ENCODE data around the gene MED26. TPM values are rescaled to one million over a fixed set of nuclear protein-coding genes. Genes with fewer than 3 reads are reported as not detected.

MED26 gene
- total and polyA plus RNA-seq, 2 of the 8 experiments (the other 6 are each of a cell fraction or from before 2014, with no cell fraction given), result 5.3 to 10.7 TPM

- 89% methylated on average over 3 of the region's 3 CpGs; no CpG with 5 or more reads in 1 of the 2 experiments for WGBS, 2 experiments (ENCODE audit: extremely low coverage in 1 of 2, insufficient coverage in 1 of 2, insufficient read length in 1 of 2, insufficient replicate concordance in 2 of 2, low coverage in 1 of 2, low lambda C conversion rate in 2 of 2, missing lambda C conversion rate in 1 of 2)
- TF ChIP-seq BRCA1 (IDR thresholded peaks at IDR 0.05; ENCODE audit: low read depth, low read length), result no peak
- no peak for TF ChIP-seq MAFK (IDR thresholded peaks at IDR 0.05; ENCODE audit: low read depth, low read length)
- TF ChIP-seq SP4 (IDR thresholded peaks at IDR 0.05; ENCODE audit: low read length), result no peak
- no peak for TF ChIP-seq TBP (IDR thresholded peaks at IDR 0.05; ENCODE audit: low read depth, low read length)
- TF ChIP-seq, protein P1, sequence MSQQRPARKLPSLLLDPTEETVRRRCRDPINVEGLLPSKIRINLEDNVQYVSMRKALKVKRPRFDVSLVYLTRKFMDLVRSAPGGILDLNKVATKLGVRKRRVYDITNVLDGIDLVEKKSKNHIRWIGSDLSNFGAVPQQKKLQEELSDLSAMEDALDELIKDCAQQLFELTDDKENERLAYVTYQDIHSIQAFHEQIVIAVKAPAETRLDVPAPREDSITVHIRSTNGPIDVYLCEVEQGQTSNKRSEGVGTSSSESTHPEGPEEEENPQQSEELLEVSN (IDR thresholded peaks at IDR 0.05), result no peak
- no peak for TF ChIP-seq JUND (IDR thresholded peaks at IDR 0.05; ENCODE audit: low read length)
- TF ChIP-seq HDAC6 (IDR thresholded peaks at IDR 0.05; ENCODE audit: low read depth, low read length), result no peak
- no peak for TF ChIP-seq RBBP5 (IDR thresholded peaks at IDR 0.05; ENCODE audit: borderline replicate concordance, low read depth, low read length)
- no peak for TF ChIP-seq EP300 (IDR thresholded peaks at IDR 0.05; ENCODE audit: borderline replicate concordance in 1 of 2, low read depth in 2 of 2, low read length in 2 of 2)
- TF ChIP-seq, protein P2, sequence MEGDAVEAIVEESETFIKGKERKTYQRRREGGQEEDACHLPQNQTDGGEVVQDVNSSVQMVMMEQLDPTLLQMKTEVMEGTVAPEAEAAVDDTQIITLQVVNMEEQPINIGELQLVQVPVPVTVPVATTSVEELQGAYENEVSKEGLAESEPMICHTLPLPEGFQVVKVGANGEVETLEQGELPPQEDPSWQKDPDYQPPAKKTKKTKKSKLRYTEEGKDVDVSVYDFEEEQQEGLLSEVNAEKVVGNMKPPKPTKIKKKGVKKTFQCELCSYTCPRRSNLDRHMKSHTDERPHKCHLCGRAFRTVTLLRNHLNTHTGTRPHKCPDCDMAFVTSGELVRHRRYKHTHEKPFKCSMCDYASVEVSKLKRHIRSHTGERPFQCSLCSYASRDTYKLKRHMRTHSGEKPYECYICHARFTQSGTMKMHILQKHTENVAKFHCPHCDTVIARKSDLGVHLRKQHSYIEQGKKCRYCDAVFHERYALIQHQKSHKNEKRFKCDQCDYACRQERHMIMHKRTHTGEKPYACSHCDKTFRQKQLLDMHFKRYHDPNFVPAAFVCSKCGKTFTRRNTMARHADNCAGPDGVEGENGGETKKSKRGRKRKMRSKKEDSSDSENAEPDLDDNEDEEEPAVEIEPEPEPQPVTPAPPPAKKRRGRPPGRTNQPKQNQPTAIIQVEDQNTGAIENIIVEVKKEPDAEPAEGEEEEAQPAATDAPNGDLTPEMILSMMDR (IDR thresholded peaks at IDR 0.05; ENCODE audit: control extremely low read depth in 1 of 3, insufficient read depth in 1 of 3, low read depth in 1 of 3, low read length in 3 of 3), result no peak
- no peak for TF ChIP-seq BCL11A (IDR thresholded peaks at IDR 0.05; ENCODE audit: low read depth in 2 of 2, low read length in 2 of 2)
Measured at GRCh38 chr19:16673231-16673630, 45.2 kb upstream of the MED26 start.

More at GRCh38 chr19:16673231-16673630, 45.2 kb upstream of the MED26 start:
- H3K27ac ChIP-seq (ENCODE audit: low read depth, low read length), result no peak overlapping the region
- H4K8ac ChIP-seq (ENCODE audit: extremely low read depth, insufficient read depth, low read length), result no peak overlapping the region
- no peaks in the 10 kb centered on the region for H3K79me2 ChIP-seq (ENCODE audit: control insufficient read depth in 1 of 2, insufficient read depth in 2 of 2, low read length in 2 of 2)
- H3K23me2 ChIP-seq (ENCODE audit: low read depth, low read length), result no peaks in the 10 kb centered on the region
- H3K79me1 ChIP-seq (ENCODE audit: low read depth, low read length), result no peaks in the 10 kb centered on the region
- H2AFZ ChIP-seq (ENCODE audit: low read length), result no peak overlapping the region
- no peak overlapping the region for H4K5ac ChIP-seq (ENCODE audit: insufficient read length, low read depth, low read length)
- no peak overlapping the region for H3K14ac ChIP-seq (ENCODE audit: insufficient read length)
- no peak overlapping the region for H2BK5ac ChIP-seq (ENCODE audit: low read depth, low read length)
- no peak for FAIRE-seq
- H3K9me3 ChIP-seq (ENCODE audit: insufficient read depth in 2 of 2, low read depth in 1 of 2, low read length in 1 of 2), result no peaks in the 10 kb centered on the region
- no peak overlapping the region for H2BK20ac ChIP-seq (ENCODE audit: low read length)
- no peaks in the 10 kb centered on the region for H3K4me1 ChIP-seq (replicated peaks in 1 of 4; ENCODE audit: control insufficient read depth in 3 of 4, insufficient read depth in 4 of 4, low read length in 3 of 4)
- no peak overlapping the region for H3K4ac ChIP-seq (replicated peaks; ENCODE audit: insufficient read length, low read depth, low read length)
- H2AK5ac ChIP-seq (ENCODE audit: low read depth, low read length), result no peak overlapping the region
- no peaks in the 10 kb centered on the region for H4K20me1 ChIP-seq (replicated peaks in 1 of 2; ENCODE audit: control insufficient read depth in 1 of 2, insufficient read depth in 2 of 2, low read length in 2 of 2)
- no peak overlapping the region for H2BK15ac ChIP-seq (ENCODE audit: low read length)
- no peak overlapping the region for H3K18ac ChIP-seq (ENCODE audit: extremely low read depth, low read length)
- ChIA-PET CTCF (ENCODE audit: partially characterized antibody) (interaction anchor here (0.9 to 1.4 kb wide), 2 partner anchors 41 to 47 kb away, joined by 3 read pairs; no protein-coding TSS in a partner anchor), POLR2A (ENCODE audit: partially characterized antibody) (interaction anchor here (0.7 to 3.3 kb wide), 4 partner anchors 12 to 46 kb away, joined by 3 to 19 read pairs (median 4); partner anchors contain the start of genes SMIM7 and TMEM38A)
- H2BK120ac ChIP-seq (replicated peaks; ENCODE audit: low read depth, low read length), result no peak overlapping the region
- no peak overlapping the region for H3K4me2 ChIP-seq (ENCODE audit: insufficient read depth in 1 of 2, low read depth in 2 of 2, low read length in 2 of 2)
- H3K23ac ChIP-seq (ENCODE audit: insufficient read length), result no peak overlapping the region
- no peak overlapping the region for H3K56ac ChIP-seq (replicated peaks; ENCODE audit: insufficient read length, low read depth, low read length)
- H4K91ac ChIP-seq (replicated peaks; ENCODE audit: insufficient read length, low read length), result no peak overlapping the region
- no peak overlapping the region for H3K4me3 ChIP-seq (ENCODE audit: extremely low read depth in 1 of 4, insufficient read depth in 2 of 4, low read depth in 3 of 4, low read length in 4 of 4)
- no peaks in the 10 kb centered on the region; a peak in 1 of 7 replicates for H3K27me3 ChIP-seq (replicated peaks in 1 of 4; ENCODE audit: control insufficient read depth in 3 of 4, extremely low read depth in 1 of 4, insufficient read depth in 3 of 4, low read length in 3 of 4)
- no peaks in the 10 kb centered on the region for H3K36me3 ChIP-seq (ENCODE audit: control insufficient read depth in 2 of 4, insufficient read depth in 4 of 4, low read length in 3 of 4)
- DNase-seq (ENCODE audit: low read depth in 1 of 2, low spot score in 2 of 2), result no peak
- H3K9ac ChIP-seq (replicated peaks in 1 of 4; ENCODE audit: extremely low read depth in 1 of 4, low read depth in 3 of 4, low read length in 3 of 4), result no peak overlapping the region
- H2BK12ac ChIP-seq (ENCODE audit: low read depth, low read length), result no peak overlapping the region

Measured in H1 (cell line).